Stimulated activated CD8-positive, alpha-beta memory T cell treated with anti-CD3 and anti-CD28 coated beads, Interleukin-12 subunit alpha, Interleukin-12 subunit beta, amount 100 ng/mL, for 24 hours (primary cell): Measurements from ENCODE around the gene MT1H.
"Not testable (repeated sequence)": the region's sequence is repeated elsewhere in the genome, so short reads cannot be mapped to it uniquely, and the experiment has no call there.

ENCODE experiments used
- DNase-seq: peaks from one replicate; pipeline ENCODE4 v3.0.0-alpha.2; 2020; ENCODE audit errors: extremely low read depth

Gene MT1H

GRCh38 chr16:56684926-56685590 lies 15.4 kb downstream of the MT1H start:
- DNase-seq, result no peak

- DNase-seq, result no peak
These were observed 17.1 kb downstream of the MT1H start for GRCh38 chr16:56686758-56687157.

GRCh38 chr16:56688762-56689161 lies 19.1 kb downstream of the MT1H start:
- DNase-seq, result no peak

- no peak for DNase-seq
These were observed 19.6 kb downstream of the MT1H start for GRCh38 chr16:56689171-56689570.

- DNase-seq, result no peak
These were observed 21.0 kb downstream of the MT1H start for GRCh38 chr16:56690420-56691122.

GRCh38 chr16:56691885-56692284 lies 22.3 kb downstream of the MT1H start:
- no peak for DNase-seq

GRCh38 chr16:56695246-56695645 lies 25.6 kb downstream of the MT1H start:
- no peak for DNase-seq

- no peak for DNase-seq
These were observed 28.0 kb downstream of the MT1H start for GRCh38 chr16:56697456-56698155.

GRCh38 chr16:56700195-56700594 lies 30.6 kb downstream of the MT1H start:
- no peak for DNase-seq

GRCh38 chr16:56700631-56701030 lies 31.0 kb downstream of the MT1H start:
- DNase-seq, result no peak

- no peak for DNase-seq
These were observed 31.9 kb downstream of the MT1H start for GRCh38 chr16:56701534-56701933.

GRCh38 chr16:56702836-56703235 lies 33.2 kb downstream of the MT1H start:
- DNase-seq, result no peak

- no peak for DNase-seq
These were observed 39.2 kb downstream of the MT1H start for GRCh38 chr16:56708525-56709442.

- DNase-seq, result no peak
These were observed 39.9 kb downstream of the MT1H start for GRCh38 chr16:56709443-56710040.

GRCh38 chr16:56710181-56710737 lies 40.6 kb downstream of the MT1H start:
- DNase-seq, result no peak

GRCh38 chr16:56711862-56712261 lies 42.2 kb downstream of the MT1H start:
- no peak for DNase-seq

GRCh38 chr16:56713794-56714193 lies 44.2 kb downstream of the MT1H start:
- no peak for DNase-seq

GRCh38 chr16:56715126-56715525 lies 45.5 kb downstream of the MT1H start:
- DNase-seq, result no peak

GRCh38 chr16:56716761-56717160 lies 47.1 kb downstream of the MT1H start:
- no peak for DNase-seq

- not testable (repeated sequence) for DNase-seq
These were observed 47.9 kb downstream of the MT1H start for GRCh38 chr16:56717532-56717931.
